ENCODE measurements around the gene TARS2.

The TARS2 gene

DNA sequence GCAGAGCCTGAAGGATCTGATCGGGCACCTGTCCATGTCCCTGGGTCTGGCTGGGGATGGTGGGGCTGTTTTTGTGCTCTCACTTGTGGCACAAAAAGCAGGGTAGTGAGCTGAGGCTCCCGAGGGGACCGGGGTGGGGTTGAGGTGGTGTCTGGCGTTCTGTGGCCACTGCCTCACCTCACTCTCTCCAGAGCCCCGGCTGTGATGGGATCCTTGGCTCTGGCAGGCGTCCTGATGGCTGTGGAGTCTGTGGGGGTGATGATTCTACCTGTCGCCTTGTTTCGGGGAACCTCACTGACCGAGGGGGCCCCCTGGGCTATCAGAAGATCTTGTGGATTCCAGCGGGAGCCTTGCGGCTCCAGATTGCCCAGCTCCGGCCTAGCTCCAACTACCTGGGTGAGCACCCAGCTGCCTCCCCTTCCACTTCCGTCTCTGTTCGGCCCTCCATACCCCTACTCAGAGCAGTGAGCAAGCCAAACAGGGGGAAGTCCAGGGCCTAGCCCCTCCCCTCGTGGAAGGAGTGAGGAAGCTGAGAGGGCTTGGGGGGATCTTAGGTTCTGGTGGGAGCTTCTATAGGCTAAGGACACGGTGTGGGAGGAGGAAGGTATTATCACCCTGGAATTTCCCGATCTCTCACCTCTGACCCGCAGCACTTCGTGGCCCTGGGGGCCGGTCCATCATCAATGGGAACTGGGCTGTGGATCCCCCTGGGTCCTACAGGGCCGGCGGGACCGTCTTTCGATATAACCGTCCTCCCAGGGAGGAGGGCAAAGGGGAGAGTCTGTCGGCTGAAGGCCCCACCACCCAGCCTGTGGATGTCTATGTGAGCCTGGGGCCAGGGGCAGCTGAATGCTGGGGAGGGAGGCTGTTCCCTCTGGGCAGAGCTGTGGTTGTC, 69.0 kb downstream of the TARS2 start:
- no peak for DNase-seq (ENCODE audit: low read depth in 2 of 2)

- no peak for DNase-seq (ENCODE audit: low read depth in 2 of 2)
These were observed 69.9 kb downstream of the TARS2 start for GRCh38 chr1:150557065-150557600.

All from stimulated activated CD8-positive, alpha-beta memory T cell treated with anti-CD3 and anti-CD28 coated beads, Interleukin-7, amount 100 ng/mL, for 4 hours (primary cell).